GM12864 (cell line): ENCODE measurements around the gene TXNDC15.
A peak's percentile ranks its signal among the peaks of the same experiment; 100 is the strongest.
"Not testable (repeated sequence)": the region's sequence is repeated elsewhere in the genome, so short reads cannot be mapped to it uniquely, and the experiment has no call there.

Source experiments
- DNase-seq: peaks from one replicate; pipeline ENCODE4 v3.0.0-alpha.2; 2011; ENCODE audit warnings: low read depth
- H3K4me3 ChIP-seq: 2 replicates; pipeline ENCODE4 v1.5.1; 2011; ENCODE audit warnings: mild to moderate bottlenecking, low read depth, low read length, control low read depth
- CTCF ChIP-seq: IDR thresholded peaks from 2 replicates; pipeline ENCODE4 v1.5.1; 2011; ENCODE audit warnings: low read depth, mild to moderate bottlenecking, moderate library complexity, low read length, control low read depth, inconsistent platforms; ENCODE audit errors: missing control alignments

The TXNDC15 gene

GRCh38 chr5:134902071-134902801 lies 28.1 kb downstream of the TXNDC15 start:
- H3K4me3 ChIP-seq: no peak overlapping the region
- DNase-seq: peak; percentile 68

GRCh38 chr5:134904610-134905245 lies 30.6 kb downstream of the TXNDC15 start, which contains the start of gene PCBD2:
TSS of gene PCBD2 (plus strand) at chr5:134905131. CDS start at chr5:134905140, 9 bp downstream.
- DNase-seq: peak; percentile 71
- peak; percentile 96 for TF ChIP-seq CTCF
- H3K4me3 ChIP-seq: peak within 1 kb of the TSS; percentile 77

More at GRCh38 chr5:134902071-134902801, 28.1 kb downstream of the TXNDC15 start:
- TF ChIP-seq CTCF: no peak

GRCh38 chr5:134905246-134905996 lies 31.2 kb downstream of the TXNDC15 start:
- TF ChIP-seq CTCF: peak; percentile 64
- H3K4me3 ChIP-seq: peak overlapping the region; percentile 77
- peak; percentile 52 for DNase-seq

GRCh38 chr5:134906811-134907210 lies 32.6 kb downstream of the TXNDC15 start:
- no peak for TF ChIP-seq CTCF
- no peak overlapping the region for H3K4me3 ChIP-seq
- no peak for DNase-seq

- not testable (repeated sequence) for DNase-seq, H3K4me3 ChIP-seq
Measured at GRCh38 chr5:134910752-134911151, 36.6 kb downstream of the TXNDC15 start.

- DNase-seq: no peak
- no peak overlapping the region for H3K4me3 ChIP-seq
- no peak for TF ChIP-seq CTCF
Measured at GRCh38 chr5:134911285-134912206, 37.4 kb downstream of the TXNDC15 start.
